HG02970 (cell line): ENCODE results near the gene SFSWAP.
"Not testable (repeated sequence)": the region's sequence is repeated elsewhere in the genome, so short reads cannot be mapped to it uniquely, and the experiment has no call there.

Experiments
- ATAC-seq: cut with Tn5 transposase; IDR thresholded peaks from one replicate; pipeline ENCODE4 v1.9.1; 2021; ENCODE audit warnings: mild to moderate bottlenecking, moderate library complexity, moderate number of reproducible peaks; ENCODE audit not compliant: unreplicated experiment, low FRiP score

SFSWAP gene

DNA sequence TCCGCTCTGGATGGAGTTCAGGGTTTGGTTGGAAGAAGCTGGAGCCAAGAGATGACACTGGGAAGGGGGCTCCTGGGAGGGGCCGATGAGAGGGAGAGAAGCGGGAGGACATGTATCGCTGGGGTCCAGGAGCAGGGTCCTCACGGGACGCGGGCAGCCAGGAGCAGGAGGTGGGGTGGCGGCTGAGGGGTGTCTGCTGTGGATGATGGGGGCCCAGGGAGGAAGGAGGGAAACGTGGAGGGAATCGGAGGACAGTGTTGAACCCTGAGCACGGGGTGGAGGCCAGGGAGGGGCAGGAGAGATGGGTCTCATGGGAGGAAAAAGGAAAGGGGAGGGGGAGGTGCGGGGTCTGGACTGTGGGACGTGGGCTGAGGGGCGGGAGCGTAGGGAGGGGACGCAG is 31.7 kb upstream of the SFSWAP start:
- not testable (repeated sequence) for ATAC-seq

DNA sequence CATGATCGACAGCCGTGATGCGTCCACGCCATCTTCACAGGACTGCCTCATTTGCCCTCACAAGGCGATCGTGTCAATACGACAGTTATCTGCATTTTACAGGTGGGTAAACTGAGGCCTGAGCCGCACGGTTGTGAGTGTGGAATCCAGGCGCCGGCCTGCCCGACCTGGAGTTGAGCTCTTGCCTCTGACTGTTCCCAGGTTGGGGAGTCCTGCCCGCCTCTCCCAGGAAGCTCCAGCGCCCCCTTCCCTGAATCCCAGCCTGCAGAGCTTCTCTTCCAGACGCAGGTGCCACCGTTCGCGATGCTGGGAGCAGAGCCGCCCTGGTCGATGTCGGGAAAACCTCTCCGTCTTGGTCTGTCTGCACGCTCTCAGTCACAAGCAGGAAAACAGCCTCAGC is 31.1 kb upstream of the SFSWAP start:
- not testable (repeated sequence) for ATAC-seq

DNA sequence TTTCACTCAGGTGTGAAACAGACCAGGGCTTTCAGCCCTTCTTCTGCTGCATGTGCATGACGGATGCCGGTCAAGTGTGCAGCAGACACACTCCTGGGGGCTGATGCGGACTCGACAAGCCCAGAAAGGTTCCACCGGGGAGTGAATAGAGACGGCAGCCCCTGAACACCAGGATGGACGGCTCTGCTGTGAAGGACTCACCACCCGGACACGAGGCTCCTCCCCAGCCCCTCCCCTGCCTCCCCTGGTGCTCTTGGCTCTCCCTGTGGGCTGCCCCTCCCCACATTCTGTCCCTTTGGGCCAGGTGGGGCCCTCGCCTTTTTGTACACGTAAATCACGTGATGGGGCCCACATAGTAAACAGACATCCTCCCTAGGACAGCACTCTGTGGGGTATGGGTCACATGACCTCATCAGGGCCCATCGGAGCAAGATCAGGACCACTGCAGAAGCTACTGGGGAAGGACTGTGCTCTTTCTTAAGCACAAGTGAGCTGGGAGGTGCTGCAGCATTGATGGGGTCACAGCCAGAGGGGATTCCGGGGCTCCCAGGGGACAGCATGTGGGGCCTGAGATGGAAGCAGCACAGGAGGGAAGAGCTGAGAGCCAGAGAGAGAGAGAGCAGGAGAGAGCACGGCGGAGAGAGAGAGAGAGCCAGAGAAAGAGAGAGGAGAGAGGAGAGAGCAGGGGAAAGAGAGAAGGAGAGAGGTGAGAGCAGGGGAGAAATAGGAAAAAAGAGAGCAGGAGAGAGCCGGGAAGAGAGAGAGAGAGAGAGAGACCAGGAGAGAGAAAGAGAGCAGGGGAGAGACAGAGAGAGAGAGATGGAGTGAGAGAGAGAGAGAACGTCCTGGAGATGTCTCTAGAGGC is 30.3 kb upstream of the SFSWAP start:
- not testable (repeated sequence) for ATAC-seq

DNA sequence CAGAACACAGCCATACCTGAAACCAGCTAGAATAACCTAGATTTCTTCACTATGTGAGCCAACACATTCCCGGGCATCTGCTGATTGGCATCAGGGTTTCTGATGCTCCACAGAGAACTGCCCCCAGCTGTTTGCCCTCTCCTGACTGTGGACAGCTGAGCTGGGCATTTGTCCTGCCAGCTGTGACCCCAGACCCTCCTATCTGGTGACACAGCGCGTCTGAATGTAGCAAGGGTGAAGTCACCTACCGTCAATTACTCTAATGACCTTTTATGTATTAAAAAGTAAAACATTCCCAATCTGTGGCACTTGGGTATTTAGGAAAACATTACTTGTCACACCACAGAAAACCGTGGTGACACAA is 29.7 kb upstream of the SFSWAP start:
- no peak for ATAC-seq

DNA sequence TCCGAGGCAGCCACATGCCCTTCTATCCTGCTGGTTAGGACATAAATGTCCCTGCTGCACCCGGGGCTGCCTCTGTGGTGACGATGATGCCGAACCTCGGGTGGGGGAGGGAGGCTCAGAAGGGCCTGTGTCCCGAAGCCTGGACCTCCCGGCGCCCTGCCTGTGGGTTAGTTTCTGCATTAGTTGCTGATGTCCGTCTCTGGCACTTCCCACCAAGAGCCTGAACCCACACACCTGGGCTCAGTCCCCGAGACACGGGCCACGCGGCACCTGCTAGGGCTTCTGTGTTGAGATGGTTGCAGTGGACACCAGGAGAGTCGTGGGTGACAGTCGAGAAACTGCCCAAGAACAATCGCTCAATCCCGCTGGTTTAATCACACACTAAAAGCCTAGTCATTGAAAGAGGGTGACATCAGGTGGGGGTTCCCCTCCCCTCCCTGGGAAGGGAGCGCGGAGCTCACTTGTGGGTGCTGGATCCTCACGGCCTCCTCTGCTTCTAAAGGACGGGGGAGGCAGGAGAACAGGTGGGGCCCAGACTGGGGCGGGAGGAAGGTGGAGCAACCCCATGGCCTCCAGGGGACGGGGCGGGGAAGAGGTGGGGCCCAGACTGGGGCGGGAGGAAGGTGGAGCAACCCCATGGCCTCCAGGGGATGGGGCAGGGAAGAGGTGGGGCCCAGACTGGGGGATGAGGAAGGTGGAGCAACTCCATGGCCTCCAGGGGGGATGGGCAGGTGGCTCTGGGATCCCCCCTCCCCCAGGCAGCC is 29.0 kb upstream of the SFSWAP start:
- peak; percentile 91 for ATAC-seq

DNA sequence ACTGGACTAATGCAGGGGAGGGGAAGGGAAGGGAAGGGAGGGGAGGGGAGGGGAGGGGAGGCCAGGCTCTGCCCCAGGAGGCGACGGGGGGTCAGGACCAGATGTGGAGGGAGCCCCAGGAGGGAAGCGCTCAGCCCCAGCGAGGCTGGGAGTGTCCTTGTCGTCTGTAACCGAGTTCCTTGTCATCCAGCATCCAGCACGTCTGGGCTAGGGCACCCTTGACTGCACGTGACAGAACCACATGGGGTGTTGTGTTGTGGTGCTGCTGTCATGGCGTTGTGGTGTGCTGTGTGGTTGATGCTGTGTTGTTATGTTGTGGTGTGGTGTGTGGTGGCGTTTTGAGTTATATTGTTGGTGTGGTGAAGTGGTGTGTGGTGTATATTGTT is 28.4 kb upstream of the SFSWAP start:
- no peak for ATAC-seq

DNA sequence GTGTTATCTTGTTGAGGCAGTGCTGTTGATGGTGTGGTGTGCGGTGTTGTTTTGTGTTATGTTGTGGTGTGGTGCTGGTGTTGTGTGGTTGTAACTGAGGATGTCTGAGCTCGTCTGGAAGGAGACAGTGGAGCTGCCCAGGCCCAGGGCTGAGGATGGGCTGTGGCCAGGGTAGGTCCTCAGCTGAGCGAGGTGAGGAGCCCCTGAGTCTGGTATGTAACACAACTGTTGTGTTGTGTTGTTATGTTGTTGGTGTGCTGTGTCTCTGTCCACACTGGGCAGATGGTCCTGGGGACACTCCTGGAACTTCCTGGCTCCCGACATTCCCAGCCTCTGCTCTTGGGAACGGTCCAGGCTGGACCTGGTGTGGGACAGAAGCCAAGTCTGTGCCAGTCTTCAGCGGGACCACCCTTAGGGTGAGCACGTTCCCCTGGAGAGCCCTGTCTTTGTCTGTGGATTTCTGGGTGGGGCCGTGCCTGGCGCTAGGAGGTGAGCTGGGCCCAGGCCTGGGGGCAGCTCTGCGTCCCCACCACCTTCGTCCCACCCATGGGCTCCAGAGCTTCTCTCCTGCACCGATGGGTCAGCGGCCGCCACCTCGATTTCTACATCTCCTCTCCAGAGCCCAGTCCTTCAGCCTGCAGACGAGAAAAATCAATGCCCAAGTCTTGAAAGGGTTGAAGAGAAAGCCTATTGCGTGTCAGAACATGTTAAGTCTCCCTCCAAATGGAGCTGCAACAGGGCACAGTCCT is 27.4 kb upstream of the SFSWAP start:
- ATAC-seq: no peak

DNA sequence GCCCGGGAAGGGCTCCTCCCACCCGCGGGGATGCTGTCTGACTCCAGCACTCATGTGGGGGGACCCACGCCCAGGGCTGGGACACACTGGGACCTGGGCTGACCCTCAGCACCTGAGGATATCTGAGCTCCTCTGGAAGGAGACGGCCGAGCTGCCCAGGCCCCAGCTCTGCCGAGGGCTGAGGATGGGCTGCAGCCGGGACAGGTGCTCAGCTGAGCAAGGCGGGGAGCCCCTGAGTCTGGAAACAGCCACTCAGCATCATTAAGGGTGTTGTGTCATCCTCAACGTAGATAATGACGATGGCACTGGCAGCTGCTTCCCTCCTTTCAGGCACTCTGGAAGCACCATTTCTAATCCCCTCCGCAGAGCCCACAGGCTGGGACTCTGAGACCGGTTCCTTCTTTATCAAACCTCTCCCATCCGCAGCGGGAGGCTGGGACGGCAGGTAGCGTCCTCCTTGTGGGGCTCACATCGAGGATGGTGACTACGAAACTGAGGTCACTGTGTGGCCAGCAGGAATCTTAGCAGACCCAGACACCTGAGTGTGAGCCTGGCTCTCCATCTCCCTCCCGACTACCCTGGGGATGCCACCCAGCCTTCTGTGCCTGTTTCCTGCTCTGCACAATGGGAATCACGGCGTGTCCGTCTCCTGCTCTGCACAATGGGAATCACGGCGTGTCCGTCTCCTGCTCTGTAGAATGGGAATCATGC is 26.7 kb upstream of the SFSWAP start:
- ATAC-seq: no peak

DNA sequence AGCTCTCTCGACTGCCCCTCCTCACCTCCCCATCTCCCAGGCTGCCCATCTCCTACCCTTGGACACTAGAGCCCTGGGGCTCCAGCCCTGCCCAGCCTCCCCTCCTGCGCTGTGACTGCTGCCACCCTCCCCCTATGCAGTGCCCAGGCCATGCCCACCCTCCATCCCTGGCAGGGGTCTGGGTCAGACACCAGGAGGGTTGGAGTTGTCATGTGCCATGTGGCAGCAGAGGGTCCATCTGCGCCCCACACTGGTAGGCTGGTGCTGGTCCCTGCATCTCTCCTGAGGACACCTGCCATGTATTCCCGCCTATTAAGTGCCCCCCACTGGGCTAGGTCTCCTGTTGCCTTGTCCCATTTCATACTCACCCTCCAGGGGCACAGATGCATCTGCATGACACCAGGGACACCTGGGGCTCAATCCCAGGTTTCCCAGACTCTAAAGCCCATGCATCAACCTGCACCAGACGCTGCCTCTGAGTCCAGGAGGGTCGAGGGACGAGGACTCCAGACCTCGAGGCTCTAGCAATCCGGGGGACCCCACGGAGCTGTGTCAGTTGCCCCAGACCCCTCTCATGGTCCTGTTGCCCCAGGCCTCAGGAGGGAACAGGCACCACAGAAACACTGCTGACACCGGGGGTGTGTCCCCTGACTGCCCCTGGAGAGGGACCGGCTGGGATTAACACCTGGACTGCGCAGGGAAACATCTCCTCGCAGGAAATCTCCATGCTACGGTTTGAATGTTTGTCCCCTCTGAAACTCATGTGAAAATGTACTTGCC is 23.4 kb upstream of the SFSWAP start:
- ATAC-seq: no peak

DNA sequence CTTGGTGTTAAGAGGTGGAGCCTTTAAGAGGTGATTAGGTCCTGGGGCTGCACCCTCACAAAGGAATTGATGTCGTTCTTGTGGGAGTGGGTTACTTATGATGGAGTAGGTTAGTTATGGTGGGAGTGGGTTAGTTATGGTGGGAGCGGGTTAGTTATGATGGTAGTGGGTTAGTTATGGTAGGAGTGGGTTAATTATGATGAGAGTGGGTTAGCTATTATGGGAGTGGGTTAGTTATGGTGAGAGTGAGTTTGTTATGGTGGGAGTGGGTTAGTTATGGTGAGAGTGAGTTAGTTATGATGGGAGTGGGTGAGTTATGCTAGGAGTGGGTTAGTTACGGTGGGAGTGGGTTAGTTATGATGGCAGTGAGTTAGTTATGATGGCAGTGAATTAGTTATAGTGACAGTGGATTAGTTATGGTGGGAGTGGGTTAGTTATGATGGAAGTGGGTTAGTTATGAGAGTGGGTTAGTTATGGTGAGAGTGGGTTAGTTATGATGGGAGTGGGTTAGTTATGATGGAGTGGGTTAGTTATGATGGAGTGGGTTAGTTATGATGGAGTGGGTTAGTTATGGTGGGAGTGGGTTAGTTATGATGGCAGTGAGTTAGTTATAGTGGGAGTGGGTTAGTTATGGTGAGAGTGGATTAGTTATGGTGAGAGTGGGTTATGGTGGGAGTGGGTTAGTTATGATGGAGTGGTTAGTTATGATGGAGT is 22.6 kb upstream of the SFSWAP start:
- no peak for ATAC-seq

DNA sequence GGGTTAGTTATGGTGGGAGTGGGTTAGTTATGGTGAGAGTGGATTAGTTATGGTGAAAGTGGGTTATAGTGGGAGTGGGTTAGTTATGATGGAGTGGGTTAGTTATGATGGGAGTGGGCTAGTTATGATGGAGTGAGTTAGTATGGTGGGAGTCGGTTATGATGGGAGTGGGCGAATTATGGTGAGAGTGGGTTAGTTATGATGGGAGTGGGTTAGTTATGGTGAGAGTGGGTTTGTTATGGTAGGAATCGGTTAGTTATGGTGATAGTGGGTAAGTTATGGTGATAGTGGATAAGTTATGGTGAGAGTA is 22.1 kb upstream of the SFSWAP start:
- ATAC-seq: no peak

DNA sequence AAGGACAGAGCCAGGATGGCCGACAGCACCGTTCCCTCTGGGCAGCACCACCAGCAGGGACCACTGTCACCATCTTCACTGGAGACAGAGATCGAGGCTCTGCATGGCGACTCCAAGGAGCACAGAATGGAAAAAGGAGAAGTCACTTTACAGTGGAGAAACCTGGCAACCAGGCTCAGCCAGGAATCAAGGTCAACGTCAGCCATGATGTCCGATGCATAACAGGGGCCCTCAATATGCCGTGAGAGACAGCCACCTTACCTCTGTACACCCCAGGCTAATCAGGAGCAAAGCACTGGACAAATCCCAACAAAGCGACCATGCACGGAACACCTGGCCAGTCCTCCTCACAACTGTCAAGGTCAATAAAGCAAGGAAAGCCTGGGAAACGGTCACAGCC is 20.6 kb upstream of the SFSWAP start:
- no peak for ATAC-seq

DNA sequence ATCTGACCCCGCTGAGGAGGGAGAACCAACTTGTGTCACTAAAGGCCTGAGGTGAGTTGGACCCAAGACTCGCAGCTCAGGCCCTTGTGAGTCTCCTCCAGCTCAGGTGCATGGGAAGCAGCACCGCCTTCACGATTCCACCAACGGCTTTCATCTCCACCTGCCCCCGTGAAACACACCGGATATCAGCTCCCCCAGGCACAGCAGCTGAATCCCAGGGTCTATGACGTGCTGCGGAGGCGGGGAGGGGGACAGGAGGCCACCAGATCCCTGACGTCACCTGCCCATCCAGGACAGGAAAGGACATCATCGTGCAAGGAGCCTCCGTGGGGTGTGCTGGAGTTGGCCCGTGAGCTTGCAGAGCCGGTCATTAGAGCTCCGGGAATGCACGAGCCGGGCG is 18.5 kb upstream of the SFSWAP start:
- ATAC-seq: no peak

DNA sequence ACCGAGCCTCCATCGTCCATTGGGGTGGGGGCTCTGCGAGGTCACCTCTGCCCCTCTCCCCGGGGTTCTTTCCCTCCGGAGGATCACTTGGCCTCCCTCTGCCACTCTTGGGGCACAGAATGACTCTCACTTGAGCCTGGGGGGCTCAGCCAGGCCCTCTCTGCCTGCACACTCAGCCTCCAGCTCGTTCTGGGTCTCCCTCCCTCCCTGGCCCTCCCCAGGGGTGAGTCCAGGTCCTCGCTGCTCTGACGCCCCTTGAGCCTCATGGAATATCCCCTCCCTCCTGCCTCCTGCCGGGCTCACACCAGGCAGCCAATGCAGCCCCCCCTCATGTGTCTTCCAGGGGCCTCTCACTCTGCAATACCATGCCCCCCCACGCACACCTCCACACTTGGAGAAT is 17.7 kb upstream of the SFSWAP start:
- ATAC-seq: no peak

DNA sequence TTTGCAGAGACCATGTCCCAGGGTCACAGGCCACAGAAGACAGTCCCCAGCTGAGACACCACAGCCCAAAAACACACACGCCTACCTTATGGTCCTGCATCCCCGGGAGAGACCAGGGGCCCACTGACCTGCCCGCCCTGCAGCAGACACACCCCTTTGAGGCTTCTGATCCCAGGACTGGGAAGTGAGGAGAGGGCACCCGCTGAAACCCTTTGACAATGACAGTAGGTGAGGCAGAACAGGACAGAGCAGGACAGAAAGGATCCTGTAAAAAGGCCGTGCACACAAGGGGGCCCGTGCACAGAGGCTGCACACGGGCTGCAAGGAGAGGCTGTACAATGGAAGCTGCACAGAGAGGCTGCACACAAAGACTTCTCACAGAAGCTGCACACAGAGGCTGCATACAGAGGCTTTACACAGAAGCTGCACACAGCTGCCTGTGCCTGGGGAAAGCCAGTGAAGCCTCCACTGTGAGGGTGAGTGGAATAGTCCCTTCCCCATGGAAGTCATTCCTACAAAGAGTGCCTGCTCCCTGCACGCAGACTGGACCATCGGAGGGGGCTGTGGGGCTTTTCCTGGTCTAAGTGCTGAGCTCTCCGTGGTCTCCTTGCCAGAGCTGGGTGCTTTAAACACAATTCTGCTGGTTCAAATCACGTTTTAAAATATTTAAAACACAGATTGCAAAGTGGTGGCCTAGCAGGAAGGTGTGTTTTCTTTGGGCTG is 16.6 kb upstream of the SFSWAP start:
- ATAC-seq: no peak

DNA sequence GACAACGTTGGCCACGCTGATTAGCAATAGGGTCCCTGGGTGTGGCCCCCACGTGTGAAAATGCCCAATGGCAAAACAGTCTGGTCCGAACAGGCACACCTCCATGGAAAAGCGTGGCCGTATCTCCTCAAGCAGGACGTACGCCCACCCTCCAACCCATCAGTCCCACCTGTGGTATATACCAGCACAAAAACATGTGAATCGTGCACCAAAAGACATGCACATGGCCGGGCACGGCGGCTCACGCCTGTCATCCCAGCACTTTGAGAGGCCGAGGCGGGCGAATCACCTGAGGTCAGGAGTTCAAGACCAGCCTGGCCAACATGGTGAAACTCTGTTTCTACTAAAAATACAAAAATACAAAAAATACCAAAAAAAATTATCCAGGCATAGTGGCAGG is 14.9 kb upstream of the SFSWAP start:
- no peak for ATAC-seq

DNA sequence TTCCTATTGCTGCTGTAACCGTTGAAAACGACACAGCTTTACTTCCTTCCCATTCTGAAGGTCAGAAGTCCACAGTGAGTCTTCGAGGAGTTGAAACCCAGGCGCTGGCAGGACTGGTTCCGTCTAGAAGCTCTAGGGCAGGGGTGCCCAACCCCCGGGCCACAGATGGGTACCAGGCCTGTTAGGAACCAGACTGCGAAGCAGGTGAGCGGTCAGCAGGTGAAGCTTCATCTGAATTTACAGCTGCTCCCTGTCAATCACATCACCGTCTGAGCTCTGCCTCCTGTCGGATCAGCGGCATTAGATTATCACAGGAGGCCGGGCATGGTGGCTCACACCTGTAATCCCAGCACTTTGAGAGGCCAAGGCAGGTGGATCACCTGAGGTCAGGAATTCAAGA is 12.6 kb upstream of the SFSWAP start:
- no peak for ATAC-seq

DNA sequence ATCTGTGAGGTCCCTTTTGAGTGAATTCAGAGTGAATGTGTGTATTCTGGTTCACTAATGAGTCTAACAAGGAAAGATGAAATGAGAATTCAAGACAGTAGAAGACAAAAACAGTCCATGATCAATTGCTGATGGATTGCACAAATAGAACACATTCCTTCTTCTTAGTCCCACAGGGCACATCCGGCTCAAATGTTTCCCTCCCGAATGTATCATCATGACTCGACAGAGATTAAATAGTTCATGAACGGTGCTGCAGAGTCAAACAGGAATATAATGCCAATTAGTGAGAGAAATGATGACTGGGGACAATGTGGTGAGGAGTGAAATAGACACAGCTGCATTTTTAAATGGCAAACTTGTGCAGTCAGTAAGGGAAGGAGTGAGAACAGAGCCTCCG is 11.5 kb upstream of the SFSWAP start:
- ATAC-seq: no peak

DNA sequence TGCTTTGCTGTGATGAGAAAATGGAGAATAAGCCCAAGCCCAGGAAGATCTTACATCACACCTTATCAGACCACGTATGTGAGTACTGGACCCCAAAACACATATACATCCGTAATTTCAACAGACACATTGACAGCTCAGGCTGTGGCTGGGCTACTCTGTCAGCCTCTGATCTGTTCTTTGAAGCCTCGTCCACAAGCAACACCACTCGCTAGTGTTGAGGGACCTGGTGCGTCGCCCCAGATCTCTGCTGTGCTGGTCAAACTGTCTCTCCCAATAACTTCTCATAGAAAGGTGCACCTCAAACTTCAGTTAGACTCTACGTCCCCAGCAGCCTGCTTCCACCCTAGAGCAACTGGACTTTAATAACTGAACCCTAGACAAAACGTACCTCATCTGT is 10.6 kb upstream of the SFSWAP start:
- no peak for ATAC-seq
